ENCODE measurements around the gene TTC9C. TPM values are rescaled to one million over a fixed set of nuclear protein-coding genes. Genes with fewer than 3 reads are reported as not detected.

The TTC9C gene
- total RNA-seq, 2 experiments from 2014 or later: 33.7 to 37.9 TPM

DNA sequence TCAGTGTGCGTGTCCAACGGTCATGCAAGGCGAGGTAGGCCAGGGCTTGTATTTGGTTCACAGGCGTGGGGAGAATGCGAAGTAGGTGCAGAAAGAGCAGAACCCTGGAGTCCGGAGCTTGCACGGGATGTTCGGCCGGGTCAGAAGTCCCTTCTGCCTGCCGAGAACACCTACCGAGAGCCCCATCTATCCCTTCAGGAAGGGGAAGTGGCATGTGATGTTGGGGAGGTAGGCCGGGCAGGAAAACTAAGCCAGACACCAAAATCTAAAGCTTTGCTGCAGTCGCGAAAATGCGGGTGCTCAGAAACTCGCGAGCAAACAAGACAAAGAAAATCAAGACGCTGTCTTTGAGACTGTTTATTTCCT, 42.5 kb downstream of the TTC9C start:
- TF ChIP-seq, protein P1, sequence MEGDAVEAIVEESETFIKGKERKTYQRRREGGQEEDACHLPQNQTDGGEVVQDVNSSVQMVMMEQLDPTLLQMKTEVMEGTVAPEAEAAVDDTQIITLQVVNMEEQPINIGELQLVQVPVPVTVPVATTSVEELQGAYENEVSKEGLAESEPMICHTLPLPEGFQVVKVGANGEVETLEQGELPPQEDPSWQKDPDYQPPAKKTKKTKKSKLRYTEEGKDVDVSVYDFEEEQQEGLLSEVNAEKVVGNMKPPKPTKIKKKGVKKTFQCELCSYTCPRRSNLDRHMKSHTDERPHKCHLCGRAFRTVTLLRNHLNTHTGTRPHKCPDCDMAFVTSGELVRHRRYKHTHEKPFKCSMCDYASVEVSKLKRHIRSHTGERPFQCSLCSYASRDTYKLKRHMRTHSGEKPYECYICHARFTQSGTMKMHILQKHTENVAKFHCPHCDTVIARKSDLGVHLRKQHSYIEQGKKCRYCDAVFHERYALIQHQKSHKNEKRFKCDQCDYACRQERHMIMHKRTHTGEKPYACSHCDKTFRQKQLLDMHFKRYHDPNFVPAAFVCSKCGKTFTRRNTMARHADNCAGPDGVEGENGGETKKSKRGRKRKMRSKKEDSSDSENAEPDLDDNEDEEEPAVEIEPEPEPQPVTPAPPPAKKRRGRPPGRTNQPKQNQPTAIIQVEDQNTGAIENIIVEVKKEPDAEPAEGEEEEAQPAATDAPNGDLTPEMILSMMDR (IDR thresholded peaks at IDR 0.05): no peak
- ATAC-seq (no peak), DNase-seq (peak; percentile 35)
- intact Hi-C loops (cut with micrococcal nuclease): no loop called here
- H3K4me3 Mint-ChIP-seq: peak overlapping the region; percentile 81
- H3K27me3 Mint-ChIP-seq: no peaks in the 10 kb centered on the region
- peak overlapping the region; percentile 93 for H3K27ac Mint-ChIP-seq
- H3K9me3 Mint-ChIP-seq: no peaks in the 10 kb centered on the region
- ChIA-PET CTCF (interaction anchor here (1.0 to 7.4 kb wide), 8 partner anchors 9 to 110 kb away, joined by 3 to 74 read pairs (median 5); partner anchors contain the start of genes HNRNPUL2, POLR2G, SLC3A2 and TMEM179B), POLR2A (interaction anchor here (0.5 to 5.2 kb wide), 19 partner anchors 9 to 179 kb away, joined by 3 to 38 read pairs (median 5); partner anchors contain the start of genes C11orf98, CSKMT, INTS5 and LBHD1)
- H3K36me3 Mint-ChIP-seq (ENCODE audit: low read depth): peaks cover 11% of the 10 kb centered on the region
- peaks cover 25% of the 10 kb centered on the region for H3K4me1 Mint-ChIP-seq (ENCODE audit: low read depth)

GRCh38 chr11:62771144-62772021, 43.1 kb downstream of the TTC9C start, which contains the start of gene TAF6L:
Gene TAF6L (plus strand): TSS chr11:62771396. CDS start chr11:62775784, 4,388 bp downstream.
- no peaks in the 10 kb centered on the region for H3K9me3 Mint-ChIP-seq
- ATAC-seq (peak; percentile 88), DNase-seq (peak; percentile 97)
- no peaks in the 10 kb centered on the region for H3K27me3 Mint-ChIP-seq
- H3K4me1 Mint-ChIP-seq (ENCODE audit: low read depth): peaks cover 21% of the 10 kb centered on the region
- peak within 1 kb of the TSS; percentile 93 for H3K27ac Mint-ChIP-seq
- peak within 1 kb of the TSS; percentile 81 for H3K4me3 Mint-ChIP-seq
- intact Hi-C loops (cut with micrococcal nuclease): no loop called here
- TF ChIP-seq, protein P1 (IDR thresholded peaks at IDR 0.05): no peak
- ChIA-PET CTCF (interaction anchor here (1.0 to 7.4 kb wide), 8 partner anchors 10 to 110 kb away, joined by 3 to 74 read pairs (median 5); partner anchors contain the start of genes HNRNPUL2, POLR2G, SLC3A2 and TMEM179B), POLR2A (interaction anchor here (0.5 to 5.2 kb wide), 23 partner anchors 10 to 180 kb away, joined by 3 to 38 read pairs (median 4); partner anchors contain the start of genes C11orf98, CSKMT, INTS5 and LBHD1)
- peaks cover 6% of the 10 kb centered on the region for H3K36me3 Mint-ChIP-seq (ENCODE audit: low read depth)

GRCh38 chr11:62774407-62774806, 46.1 kb downstream of the TTC9C start:
- Mint-ChIP-seq H3K9me3 (no peaks in the 10 kb centered on the region), H3K27ac (peak overlapping the region; percentile 25), H3K4me1 (ENCODE audit: low read depth) (peaks cover 31% of the 10 kb centered on the region), H3K36me3 (ENCODE audit: low read depth) (peaks cover 12% of the 10 kb centered on the region), H3K27me3 (no peaks in the 10 kb centered on the region), H3K4me3 (no peak overlapping the region)
- CTCF ChIA-PET: interaction anchor here (0.7 to 7.4 kb wide), 2 partner anchors 12 to 16 kb away, joined by 3 to 74 read pairs; partner anchors contain the start of gene TMEM179B
- POLR2A ChIA-PET: interaction anchor here (0.9 to 4.7 kb wide), 7 partner anchors 12 to 87 kb away, joined by 3 to 30 read pairs (median 7); partner anchors contain the start of genes NXF1, TMEM179B and WDR74
- ATAC-seq: no peak
- intact Hi-C loops (cut with micrococcal nuclease): no loop called here
- TF ChIP-seq, protein P1 (IDR thresholded peaks at IDR 0.05): no peak
- DNase-seq: no peak

DNA sequence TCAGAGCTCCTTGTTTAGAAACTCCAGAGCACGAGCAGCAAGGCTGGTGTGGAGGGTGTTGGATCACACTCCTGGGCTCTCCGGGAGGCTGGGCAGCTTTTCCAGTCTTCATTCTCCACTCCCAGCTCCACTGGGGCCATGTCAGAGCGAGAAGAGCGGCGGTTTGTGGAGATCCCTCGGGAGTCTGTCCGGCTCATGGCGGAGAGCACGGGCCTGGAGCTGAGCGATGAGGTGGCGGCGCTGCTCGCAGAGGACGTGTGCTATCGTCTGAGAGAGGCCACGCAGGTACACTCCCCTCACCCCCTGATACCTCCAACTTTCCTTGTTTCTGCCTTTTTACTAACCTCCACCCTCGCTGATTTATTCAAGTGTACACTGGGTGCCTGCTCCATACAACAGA, 47.4 kb downstream of the TTC9C start:
- peaks cover 18% of the 10 kb centered on the region for H3K4me1 Mint-ChIP-seq (ENCODE audit: low read depth)
- peaks cover 12% of the 10 kb centered on the region for H3K36me3 Mint-ChIP-seq (ENCODE audit: low read depth)
- H3K9me3 Mint-ChIP-seq: no peaks in the 10 kb centered on the region
- ATAC-seq (no peak), DNase-seq (no peak)
- POLR2A ChIA-PET: interaction anchor here (0.7 to 4.7 kb wide), 6 partner anchors 11 to 111 kb away, joined by 3 to 30 read pairs (median 14); partner anchors contain the start of genes C11orf98, CSKMT, TMEM179B and WDR74
- CTCF ChIA-PET: interaction anchor here (1.4 to 7.4 kb wide), 2 partner anchors 11 to 82 kb away, joined by 3 to 74 read pairs; partner anchors contain the start of gene TMEM179B
- H3K27me3 Mint-ChIP-seq: no peaks in the 10 kb centered on the region
- TF ChIP-seq, protein P1 (IDR thresholded peaks at IDR 0.05): no peak
- no peak overlapping the region for H3K4me3 Mint-ChIP-seq
- peak overlapping the region; percentile 41 for H3K27ac Mint-ChIP-seq
- intact Hi-C loops (cut with micrococcal nuclease): no loop called here
